GM18511 (cell line): ENCODE data around the gene SLC7A8.

Experiments used
- ATAC-seq: cut with Tn5 transposase; IDR thresholded peaks from one replicate; pipeline ENCODE4 v1.9.1; 2021; ENCODE audit warnings: mild to moderate bottlenecking, moderate library complexity; ENCODE audit not compliant: unreplicated experiment

The SLC7A8 gene

GRCh38 chr14:23097786-23098185 is 85.7 kb downstream of the SLC7A8 start:
- no peak for ATAC-seq

GRCh38 chr14:23095196-23096108 is 88.0 kb downstream of the SLC7A8 start, which contains the start of gene C14orf119:
Gene C14orf119, plus strand, starts transcription at chr14:23095505. Its CDS starts 2,154 bp downstream, at chr14:23097659.
- peak; percentile 89 for ATAC-seq

GRCh38 chr14:23094666-23095195 is 88.7 kb downstream of the SLC7A8 start, which contains the start of gene ACIN1:
Gene ACIN1, minus strand, starts transcription at chr14:23095136. Its CDS starts 24 bp downstream, at chr14:23095112.
- peak; percentile 47 for ATAC-seq

GRCh38 chr14:23093991-23094665 is 89.3 kb downstream of the SLC7A8 start:
- ATAC-seq = no peak

- no peak for ATAC-seq
These were observed 89.9 kb downstream of the SLC7A8 start for GRCh38 chr14:23093526-23093925.

GRCh38 chr14:23093104-23093503 is 90.4 kb downstream of the SLC7A8 start:
- no peak for ATAC-seq

- no peak for ATAC-seq
These were observed 91.9 kb downstream of the SLC7A8 start for GRCh38 chr14:23091294-23092225.

- no peak for ATAC-seq
These were observed 93.2 kb downstream of the SLC7A8 start for GRCh38 chr14:23090254-23090636.

- ATAC-seq = no peak
These were observed 93.8 kb downstream of the SLC7A8 start for GRCh38 chr14:23089498-23090253.

GRCh38 chr14:23086565-23086964 is 96.9 kb downstream of the SLC7A8 start:
- ATAC-seq = no peak

GRCh38 chr14:23085458-23085857 is 98.0 kb downstream of the SLC7A8 start:
- no peak for ATAC-seq

GRCh38 chr14:23080474-23080873 is 103.0 kb downstream of the SLC7A8 start:
- no peak for ATAC-seq

GRCh38 chr14:23079716-23080115 is 103.7 kb downstream of the SLC7A8 start:
- ATAC-seq = no peak

GRCh38 chr14:23078692-23079116 is 104.8 kb downstream of the SLC7A8 start:
- ATAC-seq = no peak

GRCh38 chr14:23077962-23078361 is 105.5 kb downstream of the SLC7A8 start:
- ATAC-seq = no peak

GRCh38 chr14:23076785-23077408 is 106.6 kb downstream of the SLC7A8 start:
- ATAC-seq = peak; percentile 44
